ENCODE measurements around the gene KDELR3. TPM values are rescaled to one million over a fixed set of nuclear protein-coding genes. Genes with fewer than 3 reads are reported as not detected.

Gene KDELR3
- total RNA-seq (1 to 10 TPM; 1.5 to 4.9 (median 3.1) TPM), polyA plus RNA-seq (1 to 10 TPM in 2 of 3 donors, under 1 TPM in 1; 1.00 to 3.1 (median 1.2) TPM)
- long read RNA-seq, donor 1, transcript KDELR3-201 (5 exons, 1,728 nt): major isoform, 6 of 481 reads
- long read RNA-seq, donor 1, partial matches to known transcripts: 325 of 481 reads
- long read RNA-seq, donor 1, other reads (novel, unspliced or antisense): 148 of 481 reads
- long read RNA-seq, donor 2, transcript KDELR3-201 (5 exons, 1,728 nt): major isoform, 5 of 7 reads
- long read RNA-seq, donor 2, partial matches to known transcripts: 0 of 7 reads
- long read RNA-seq, donor 2, other reads (novel, unspliced or antisense): 0 of 7 reads

- no peaks in the 10 kb centered on the region for H3K9me3 ChIP-seq
- TF ChIP-seq POLR2A (IDR thresholded peaks at IDR 0.05): no peak
- TF ChIP-seq POLR2AphosphoS5 (IDR thresholded peaks at IDR 0.05): peak; percentile 52 to 65 (median 64)
- no peak for TF ChIP-seq CTCF (IDR thresholded peaks at IDR 0.05 in 8 of 11, conservative IDR thresholded peaks at IDR 0.05 in 3 of 11)
- 1 to 15% (median 3%) methylated on average over 7 to 53 of the region's 53 CpGs for WGBS, 5 donors
- H3K27me3 ChIP-seq (replicated peaks in 1 of 7): peaks cover 0 to 65% (median 31%) of the 10 kb centered on the region in 7 donors
- intact Hi-C loops (cut with DNase I; ENCODE audit: low total_unique reads): no loop called here
- peak within 1 kb of the TSS in 2 of 8 donors; percentile 0 to 18 for H3K27ac ChIP-seq
- H3K36me3 ChIP-seq: no peaks in the 10 kb centered on the region
- H3K4me3 ChIP-seq: peak within 1 kb of the TSS; percentile 22 to 70 (median 38)
- DNase-seq: peak; percentile 79
- peaks cover 7 to 32% (median 21%) of the 10 kb centered on the region in 6 donors for H3K4me1 ChIP-seq
Observed at GRCh38 chr22:38467904-38468442, at the start of gene KDELR3. KDELR3 (plus strand) TSS chr22:38468096; CDS start chr22:38468234, 138 bp downstream.

GRCh38 chr22:38418589-38418988, 49.3 kb upstream of the KDELR3 start:
- Histone ChIP-seq H3K9me3 (no peaks in the 10 kb centered on the region), H3K4me1 (no peaks in the 10 kb centered on the region), H3K27me3 (replicated peaks in 1 of 7) (peaks cover 0 to 6% (median 0%) of the 10 kb centered on the region in 7 donors), H3K4me3 (no peak overlapping the region), H3K27ac (no peak overlapping the region), H3K36me3 (no peaks in the 10 kb centered on the region)
- WGBS, 5 donors: 80 to 88% (median 85%) methylated on average over 13 to 14 of the region's 14 CpGs
- TF ChIP-seq POLR2A (IDR thresholded peaks at IDR 0.05) (no peak), POLR2AphosphoS5 (IDR thresholded peaks at IDR 0.05) (no peak), CTCF (IDR thresholded peaks at IDR 0.05 in 8 of 11, conservative IDR thresholded peaks at IDR 0.05 in 3 of 11) (no peak)
- peak; percentile 35 for DNase-seq
- intact Hi-C loops (cut with DNase I; ENCODE audit: low total_unique reads): no loop called here

- Histone ChIP-seq H3K9me3 (no peaks in the 10 kb centered on the region), H3K4me3 (no peak overlapping the region), H3K27me3 (replicated peaks in 1 of 7) (peaks cover 0 to 6% (median 0%) of the 10 kb centered on the region in 7 donors), H3K36me3 (no peaks in the 10 kb centered on the region), H3K4me1 (no peaks in the 10 kb centered on the region), H3K27ac (no peak overlapping the region)
- 81 to 85% (median 83%) methylated on average over 8 to 14 of the region's 14 CpGs for WGBS, 5 donors
- TF ChIP-seq CTCF (IDR thresholded peaks at IDR 0.05 in 8 of 11, conservative IDR thresholded peaks at IDR 0.05 in 3 of 11) (no peak), POLR2AphosphoS5 (IDR thresholded peaks at IDR 0.05) (no peak), POLR2A (IDR thresholded peaks at IDR 0.05) (no peak)
- peak; percentile 54 for DNase-seq
- intact Hi-C loops (cut with DNase I; ENCODE audit: low total_unique reads): no loop called here
Observed at GRCh38 chr22:38419121-38419857, 48.6 kb upstream of the KDELR3 start.

GRCh38 chr22:38419858-38420160, 48.1 kb upstream of the KDELR3 start:
- no peaks in the 10 kb centered on the region for H3K9me3 ChIP-seq
- H3K27ac ChIP-seq: no peak overlapping the region
- intact Hi-C loops (cut with DNase I; ENCODE audit: low total_unique reads): no loop called here
- DNase-seq: peak; percentile 32
- H3K4me3 ChIP-seq: no peak overlapping the region
- peaks cover 0 to 6% (median 0%) of the 10 kb centered on the region in 7 donors for H3K27me3 ChIP-seq (replicated peaks in 1 of 7)
- no peaks in the 10 kb centered on the region for H3K36me3 ChIP-seq
- 63 to 91% (median 77%) methylated on average over 8 of the region's 8 CpGs for WGBS, 5 donors
- no peaks in the 10 kb centered on the region for H3K4me1 ChIP-seq
- TF ChIP-seq CTCF (IDR thresholded peaks at IDR 0.05 in 8 of 11, conservative IDR thresholded peaks at IDR 0.05 in 3 of 11): no peak
- TF ChIP-seq POLR2A (IDR thresholded peaks at IDR 0.05): no peak
- TF ChIP-seq POLR2AphosphoS5 (IDR thresholded peaks at IDR 0.05): no peak

All from spleen (tissue), 13 donors.